GM12878 (cell line): ENCODE data around the gene LEKR1. TPM values are rescaled to one million over a fixed set of nuclear protein-coding genes. Genes with fewer than 3 reads are reported as not detected.

Source experiments
- ATAC-seq: fragments of 200-7000 bp; cut with Tn5 transposase; 3 replicates; pipeline ENCODE4 v1.9.1; 2020; ENCODE audit warnings: mild to moderate bottlenecking, moderate library complexity
- BruUV-seq: library from RNA; stranded (reverse); fragments of 400-500 nt; replicated peaks from 2 replicates; lab custom pipeline; 2021; lab: Mats Ljungman, UMichigan
- CTCF ChIA-PET: fragments of 300-600 bp; sonication (Branson Sonifier 250); formaldehyde crosslinking; extraction: SDS; loops from one replicate; lab custom pipeline; 2021; ENCODE audit warnings: inconsistent platforms; lab: Yijun Ruan, JAX
- POLR2A ChIA-PET: fragments of 350-600 bp; formaldehyde crosslinking; extraction: SDS; loops from one replicate; lab custom pipeline; 2021; ENCODE audit warnings: inconsistent platforms; lab: Charles Lee
- RAD21 ChIA-PET: fragments of 300-600 bp; sonication (Branson Sonifier 250); formaldehyde crosslinking; loops from one replicate; lab custom pipeline; 2023; ENCODE audit warnings: antibody characterized with exemption; ENCODE audit not compliant: unreplicated experiment; lab: Charles Lee
- SMC1A ChIA-PET: fragments of 300-600 bp; sonication (Branson Sonifier 250); formaldehyde crosslinking; loops from one replicate; lab custom pipeline; 2023; ENCODE audit not compliant: unreplicated experiment, uncharacterized antibody; lab: Charles Lee
- DNase-seq: peaks from one replicate; pipeline ENCODE4 v3.0.0-alpha.2; 2011; ENCODE audit warnings: low read depth, low spot score
- FAIRE-seq: peaks from 3 replicates; lab custom pipeline; 2011; peaks lifted over from hg19 to GRCh38; lab: Jason Lieb, UNC
- H2AFZ ChIP-seq: 2 replicates; pipeline ENCODE4 v1.6.0; 2011; ENCODE audit warnings: low read depth, low read length, control low read depth; ENCODE audit not compliant: control insufficient read depth
- H3K27ac ChIP-seq: 2 replicates; pipeline ENCODE4 v1.5.1; 2011; ENCODE audit warnings: control low read depth; ENCODE audit not compliant: control insufficient read depth, insufficient read depth
- H3K27me3 ChIP-seq, 2 experiments: replicated peaks in 1 of 2; 2 replicates each; pipeline versions ENCODE4 v1.6.0 to v1.6.1; 2011; ENCODE audit warnings: low read length in 1 of 2; ENCODE audit not compliant: control insufficient read depth in 2 of 2, insufficient read depth in 2 of 2
- H3K36me3 ChIP-seq, 2 experiments: 2 replicates each; pipeline ENCODE4 v1.5.1; 2011; ENCODE audit warnings: low read length in 1 of 2; ENCODE audit not compliant: control insufficient read depth in 2 of 2, insufficient read depth in 2 of 2
- H3K4me1 ChIP-seq: 2 replicates; pipeline ENCODE4 v1.6.1; 2011; ENCODE audit warnings: mild to moderate bottlenecking, low read length, moderate library complexity, mixed read lengths; ENCODE audit not compliant: control insufficient read depth, insufficient read depth
- H3K4me2 ChIP-seq: 2 replicates; pipeline ENCODE4 v1.6.0; 2011; ENCODE audit warnings: control low read depth; ENCODE audit not compliant: control insufficient read depth, insufficient read depth
- H3K4me3 ChIP-seq: fragments of 200-600 bp; sonication (generic); 2 replicates; pipeline ENCODE4 v1.5.1; 2016
- H3K79me2 ChIP-seq: 2 replicates; pipeline ENCODE4 v1.6.0; 2011; ENCODE audit warnings: low read length; ENCODE audit not compliant: control insufficient read depth, insufficient read depth
- H3K9ac ChIP-seq: 2 replicates; pipeline ENCODE4 v1.8.0; 2011; ENCODE audit warnings: low read length, control low read depth, mixed read lengths; ENCODE audit not compliant: control insufficient read depth, insufficient read depth
- H3K9me3 ChIP-seq: replicated peaks from 3 replicates; pipeline ENCODE4 v1.5.1; 2011; ENCODE audit warnings: mild to moderate bottlenecking, low read length; ENCODE audit not compliant: control insufficient read depth, insufficient read depth
- H4K20me1 ChIP-seq: 2 replicates; pipeline ENCODE4 v1.6.0; 2011; ENCODE audit not compliant: control insufficient read depth, insufficient read depth
- CTCF ChIP-seq, 3 experiments: IDR thresholded peaks in 2 of 3; conservative IDR thresholded peaks in 1 of 3; 2 replicates each; pipeline ENCODE4 v1.5.1; 2011; ENCODE audit warnings: low read depth in 3 of 3, low read length in 3 of 3, mild to moderate bottlenecking in 3 of 3, control low read depth in 2 of 3, moderate library complexity in 2 of 3, inconsistent platforms in 1 of 3, mixed read lengths in 1 of 3; ENCODE audit not compliant: control insufficient read depth in 2 of 3, insufficient read depth in 1 of 3; ENCODE audit errors: extremely low read depth in 1 of 3
- PAX5 ChIP-seq: IDR thresholded peaks from 2 replicates; pipeline ENCODE4 v1.6.1; 2011; ENCODE audit warnings: low read depth, low read length, borderline replicate concordance
- PBX3 ChIP-seq: IDR thresholded peaks from 2 replicates; pipeline ENCODE4 v1.6.1; 2011; ENCODE audit warnings: mild to moderate bottlenecking, low read depth, low read length, moderate library complexity; ENCODE audit not compliant: insufficient replicate concordance
- RBBP5 ChIP-seq: fragments of 200-600 bp; sonication (generic); conservative IDR thresholded peaks from 2 replicates; pipeline ENCODE4 v1.6.1; 2016
- SMARCA5 ChIP-seq: fragments of 450-650 bp; IDR thresholded peaks from 2 replicates; pipeline ENCODE4 v1.6.1; 2017; ENCODE audit warnings: mild to moderate bottlenecking
- SMC3 ChIP-seq: IDR thresholded peaks from 2 replicates; pipeline ENCODE4 v1.6.1; 2011; ENCODE audit warnings: low read length, improper control_type of control experiment, borderline replicate concordance
- SRF ChIP-seq, 2 experiments: IDR thresholded peaks; 2 replicates each; pipeline ENCODE4 v1.6.1; 2011; ENCODE audit warnings: low read depth in 2 of 2, low read length in 2 of 2, mild to moderate bottlenecking in 1 of 2, moderate library complexity in 1 of 2
- STAT3 ChIP-seq: IDR thresholded peaks from 2 replicates; pipeline ENCODE4 v1.6.1; 2011; ENCODE audit warnings: low read depth, low read length, improper control_type of control experiment
- TARDBP ChIP-seq: IDR thresholded peaks from 2 replicates; pipeline ENCODE4 v1.6.1; 2016; ENCODE audit warnings: borderline replicate concordance
- ZNF687 ChIP-seq: fragments of 450-650 bp; IDR thresholded peaks from 2 replicates; pipeline ENCODE4 v1.6.1; 2017; ENCODE audit warnings: mild to moderate bottlenecking, moderate library complexity
- WGBS: methylation state at CpG from one replicate; pipeline ENCODE4 v1.1.6; 2016; ENCODE audit warnings: low lambda C conversion rate; ENCODE audit not compliant: insufficient replicate concordance, insufficient coverage; ENCODE audit errors: missing lambda C conversion rate; 5-methylcytosine and 5-hydroxymethylcytosine counted together
- in situ Hi-C: fragments of 300-500 bp; cut with MboI; formaldehyde crosslinking; loops from 9 replicates; pipeline ENCODE4 v1.14.3; 2018; ENCODE audit warnings: mixed read lengths
- intact Hi-C: fragments of 100-400 bp; cut with micrococcal nuclease; formaldehyde crosslinking; loops from one replicate; pipeline ENCODE4 v1.14.2; 2022; ENCODE audit not compliant: unreplicated experiment
- polyA plus RNA-seq, 11 experiments: library from polyadenylated mRNA; depleted of rRNA in 4 of 11; unstranded in 6 of 11; stranded (reverse) in 5 of 11; fragments of >200 nt; fragmentation: Nextera tagmentation in 4 of 11; fragmentation: Illumina TruSeq in 1 of 11; extraction: Ambion mirVana in 4 of 11; extraction: Trizol in 1 of 11; gene quantifications; 1 replicate in 1 of 11; 2 replicates in 10 of 11; pipeline versions ENCODE4 v1.2.1 to v1.2.3, GENCODE V29; 2011 to 2016; ENCODE audit warnings: inconsistent platforms in 2 of 11, missing spikeins in 2 of 11, low read depth in 1 of 11
- total RNA-seq, 4 experiments: library from RNA; depleted of rRNA in 3 of 4; stranded (reverse); fragments of >200 nt in 3 of 4; fragmentation: Illumina TruSeq in 1 of 4; extraction: Trizol in 1 of 4; gene quantifications; 2 replicates each; pipeline versions ENCODE4 v1.2.1 to v1.2.3, GENCODE V29; 2013 to 2021

LEKR1 gene
- total and polyA plus RNA-seq, 10 of the 15 experiments (the other 5 are each of a cell fraction or from before 2014, with no cell fraction given): 0.48 to 3.2 (median 1.3) TPM

GRCh38 chr3:157087373-157087772, 261.2 kb downstream of the LEKR1 start:
- ChIA-PET POLR2A (interaction anchor here (2.7 to 6.8 kb wide), 4 partner anchors 16 to 108 kb away, joined by 9 to 84 read pairs (median 20); partner anchors contain the start of gene CCNL1), SMC1A (interaction anchor here (0.7 to 12.1 kb wide), 17 partner anchors 10 to 544 kb away, joined by 3 to 234 read pairs (median 8); partner anchors contain the start of gene TIPARP), RAD21 (interaction anchor here (1.1 to 12.0 kb wide), 13 partner anchors 9 to 533 kb away, joined by 3 to 153 read pairs (median 11); partner anchors contain the start of genes CCNL1, SSR3 and TIPARP), CTCF (interaction anchor here (0.7 to 50.9 kb wide), 13 partner anchors 8 to 638 kb away, joined by 3 to 939 read pairs (median 4); partner anchors contain the start of genes SSR3 and TIPARP)
- intact Hi-C loops (no loop called here), in situ Hi-C loops (no loop called here)
- no peak for FAIRE-seq
- no peak for ATAC-seq
- no peaks in the 10 kb centered on the region for H3K27me3 ChIP-seq
- WGBS: 94% methylated on average over 1 of the region's 1 CpG
- TF ChIP-seq STAT3: no peak
- TF ChIP-seq PAX5: no peak
- TF ChIP-seq PBX3: no peak
- TF ChIP-seq SMC3: no peak
- no peak for TF ChIP-seq CTCF (IDR thresholded peaks at IDR 0.05 in 2 of 3, conservative IDR thresholded peaks at IDR 0.05 in 1 of 3; ENCODE audit: control insufficient read depth in 2 of 3, extremely low read depth in 1 of 3, insufficient read depth in 1 of 3, low read depth in 3 of 3, low read length in 3 of 3)
- TF ChIP-seq SMARCA5: no peak
- no peak for TF ChIP-seq ZNF687
- TF ChIP-seq SRF (IDR thresholded peaks at IDR 0.05; ENCODE audit: low read depth in 2 of 2, low read length in 2 of 2): no peak
- TF ChIP-seq RBBP5: no peak
- no peak for TF ChIP-seq TARDBP
- no TSS peak for BruUV-seq
- H3K36me3 ChIP-seq: no peaks in the 10 kb centered on the region
- peak overlapping the region; percentile 7; the same call in 1 of the 2 replicates for H3K27ac ChIP-seq
- H3K9me3 ChIP-seq: no peaks in the 10 kb centered on the region; the same call in 2 of the 3 replicates
- no peak overlapping the region; the same call in 1 of the 2 replicates for H3K4me2 ChIP-seq
- no peak overlapping the region for H3K9ac ChIP-seq
- peaks cover 42% of the 10 kb centered on the region for H3K4me1 ChIP-seq
- no peak overlapping the region for H3K4me3 ChIP-seq
- no peaks in the 10 kb centered on the region for H4K20me1 ChIP-seq
- DNase-seq: no peak
- peaks cover 5% of the 10 kb centered on the region for H3K79me2 ChIP-seq
- H2AFZ ChIP-seq: no peak overlapping the region
